Measurements from ENCODE around the gene RGS3.

DNA sequence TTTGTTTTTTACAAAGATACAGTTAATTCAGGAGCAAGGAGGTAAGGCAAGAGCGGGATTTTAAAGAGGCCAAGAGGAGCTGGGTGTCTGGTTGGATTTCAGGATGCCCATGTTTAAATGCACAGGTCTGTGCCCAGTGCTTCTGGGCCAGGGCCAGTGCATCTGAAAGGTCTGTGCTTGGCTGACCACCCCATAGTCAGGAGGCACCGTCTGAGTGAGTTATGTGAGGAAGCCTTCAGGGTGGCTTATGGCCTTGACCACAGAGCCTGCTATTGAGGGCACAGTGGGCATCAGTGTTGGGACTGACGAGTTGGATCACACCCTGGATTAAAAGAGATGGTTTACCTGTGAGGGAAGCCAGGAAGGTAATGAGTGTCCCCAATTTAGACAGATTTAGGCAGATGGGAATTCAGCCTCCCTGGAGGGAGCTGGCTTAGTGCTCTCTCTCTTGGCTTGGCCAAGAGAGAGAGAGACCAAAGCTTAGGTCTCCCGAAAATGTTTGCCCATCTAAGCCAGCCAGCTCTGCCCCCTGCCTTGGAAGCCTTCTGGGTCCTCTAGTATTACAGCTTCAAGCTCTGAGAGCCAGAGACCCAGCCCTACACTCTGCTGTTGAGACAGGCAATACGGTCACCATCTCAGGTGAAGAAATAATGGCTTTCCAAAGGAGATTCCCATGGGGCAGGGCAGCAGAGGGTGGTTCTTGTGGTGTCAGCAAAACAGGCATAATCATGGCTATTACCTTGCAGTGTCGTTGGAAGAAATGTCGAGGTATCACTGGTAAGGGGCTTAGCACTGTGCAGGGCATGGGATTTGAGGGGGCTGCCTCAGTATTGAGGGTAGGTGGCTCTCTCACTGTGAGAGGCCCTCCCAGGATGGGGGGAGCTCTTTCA lies 68.6 kb downstream of the RGS3 start:
- TF ChIP-seq, protein P1, sequence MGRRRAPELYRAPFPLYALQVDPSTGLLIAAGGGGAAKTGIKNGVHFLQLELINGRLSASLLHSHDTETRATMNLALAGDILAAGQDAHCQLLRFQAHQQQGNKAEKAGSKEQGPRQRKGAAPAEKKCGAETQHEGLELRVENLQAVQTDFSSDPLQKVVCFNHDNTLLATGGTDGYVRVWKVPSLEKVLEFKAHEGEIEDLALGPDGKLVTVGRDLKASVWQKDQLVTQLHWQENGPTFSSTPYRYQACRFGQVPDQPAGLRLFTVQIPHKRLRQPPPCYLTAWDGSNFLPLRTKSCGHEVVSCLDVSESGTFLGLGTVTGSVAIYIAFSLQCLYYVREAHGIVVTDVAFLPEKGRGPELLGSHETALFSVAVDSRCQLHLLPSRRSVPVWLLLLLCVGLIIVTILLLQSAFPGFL (CRISPR knock-in tag; IDR thresholded peaks at IDR 0.05; ENCODE audit: borderline replicate concordance), result no peak
- TF ChIP-seq ZNF263 (CRISPR knock-in tag; IDR thresholded peaks at IDR 0.05; ENCODE audit: low read depth) (no peak), CREM (CRISPR knock-in tag; IDR thresholded peaks at IDR 0.05) (no peak), ZNF138 (CRISPR knock-in tag; conservative IDR thresholded peaks at IDR 0.05) (no peak), SMAD3 (CRISPR knock-in tag; IDR thresholded peaks at IDR 0.05; ENCODE audit: borderline replicate concordance) (no peak)
- TF ChIP-seq, protein P2, sequence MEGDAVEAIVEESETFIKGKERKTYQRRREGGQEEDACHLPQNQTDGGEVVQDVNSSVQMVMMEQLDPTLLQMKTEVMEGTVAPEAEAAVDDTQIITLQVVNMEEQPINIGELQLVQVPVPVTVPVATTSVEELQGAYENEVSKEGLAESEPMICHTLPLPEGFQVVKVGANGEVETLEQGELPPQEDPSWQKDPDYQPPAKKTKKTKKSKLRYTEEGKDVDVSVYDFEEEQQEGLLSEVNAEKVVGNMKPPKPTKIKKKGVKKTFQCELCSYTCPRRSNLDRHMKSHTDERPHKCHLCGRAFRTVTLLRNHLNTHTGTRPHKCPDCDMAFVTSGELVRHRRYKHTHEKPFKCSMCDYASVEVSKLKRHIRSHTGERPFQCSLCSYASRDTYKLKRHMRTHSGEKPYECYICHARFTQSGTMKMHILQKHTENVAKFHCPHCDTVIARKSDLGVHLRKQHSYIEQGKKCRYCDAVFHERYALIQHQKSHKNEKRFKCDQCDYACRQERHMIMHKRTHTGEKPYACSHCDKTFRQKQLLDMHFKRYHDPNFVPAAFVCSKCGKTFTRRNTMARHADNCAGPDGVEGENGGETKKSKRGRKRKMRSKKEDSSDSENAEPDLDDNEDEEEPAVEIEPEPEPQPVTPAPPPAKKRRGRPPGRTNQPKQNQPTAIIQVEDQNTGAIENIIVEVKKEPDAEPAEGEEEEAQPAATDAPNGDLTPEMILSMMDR (IDR thresholded peaks at IDR 0.05), result no peak
- TF ChIP-seq, protein P3, sequence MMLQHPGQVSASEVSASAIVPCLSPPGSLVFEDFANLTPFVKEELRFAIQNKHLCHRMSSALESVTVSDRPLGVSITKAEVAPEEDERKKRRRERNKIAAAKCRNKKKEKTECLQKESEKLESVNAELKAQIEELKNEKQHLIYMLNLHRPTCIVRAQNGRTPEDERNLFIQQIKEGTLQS (CRISPR knock-in tag; conservative IDR thresholded peaks at IDR 0.05), result no peak
